GM21367 (cell line): ENCODE results near the gene SRSF10.

Source experiments
- ATAC-seq: cut with Tn5 transposase; IDR thresholded peaks from one replicate; pipeline ENCODE4 v1.9.1; 2021; ENCODE audit not compliant: unreplicated experiment

SRSF10 gene

DNA sequence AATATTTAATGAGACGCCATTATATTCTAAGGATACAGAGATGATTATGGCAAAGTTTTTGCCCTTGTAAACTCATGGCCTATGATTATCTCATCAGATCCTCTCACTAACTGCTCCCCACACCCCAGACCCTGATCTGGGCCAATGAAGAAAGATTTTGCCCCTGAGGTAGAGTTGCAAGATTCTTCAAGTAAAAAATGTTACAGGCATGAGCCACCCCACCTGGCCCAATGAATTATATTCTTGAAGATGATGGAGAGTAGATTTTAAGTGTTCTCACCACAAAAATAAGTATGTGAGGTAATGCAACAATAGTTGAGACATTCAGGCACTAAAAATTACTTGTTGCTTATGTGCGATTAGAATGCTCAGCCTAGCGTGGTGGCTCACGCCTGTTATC is 65.2 kb downstream of the SRSF10 start:
- no peak for ATAC-seq
